ENCODE measurements around the gene DPPA5.
A peak's percentile ranks its signal among the peaks of the same experiment; 100 is the strongest.

Gene DPPA5

DNA sequence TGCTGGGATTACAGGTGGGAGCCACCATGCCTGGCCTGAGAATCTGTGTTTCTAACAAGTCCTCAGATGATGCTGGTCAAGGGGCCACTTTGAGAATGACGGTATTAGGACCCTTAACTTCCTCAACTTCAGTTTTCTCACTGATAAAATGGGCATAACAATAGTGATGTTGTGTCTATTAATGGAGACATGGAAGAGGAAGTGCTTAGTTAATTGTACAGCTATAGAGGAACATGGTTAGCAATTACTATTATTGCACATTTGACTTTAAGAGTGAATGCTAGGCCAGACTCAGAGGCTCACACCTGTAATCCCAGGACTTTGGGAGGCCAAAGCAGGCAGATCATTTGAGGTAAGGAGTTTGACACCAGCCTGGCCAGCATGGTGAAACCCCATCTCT lies 12.7 kb downstream of the DPPA5 start:
- no peak for TF ChIP-seq HDGF (IDR thresholded peaks at IDR 0.05; ENCODE audit: borderline replicate concordance)
- TF ChIP-seq SP1 (IDR thresholded peaks at IDR 0.05), result no peak
- no peak for TF ChIP-seq BHLHE40 (IDR thresholded peaks at IDR 0.05; ENCODE audit: borderline replicate concordance)
- no peak for TF ChIP-seq FOXK2 (IDR thresholded peaks at IDR 0.05)
- TF ChIP-seq SUZ12 (IDR thresholded peaks at IDR 0.05), result no peak
- no peak for TF ChIP-seq FOXM1 (IDR thresholded peaks at IDR 0.05; ENCODE audit: borderline replicate concordance)
- DNase-seq (ENCODE audit: extremely low spot score), result no peak
- CTCF ChIA-PET, result no interaction called here
- POLR2A ChIA-PET, result no interaction called here

GRCh38 chr6:73340048-73340447 lies 14.0 kb downstream of the DPPA5 start:
- TF ChIP-seq PKNOX1 (IDR thresholded peaks at IDR 0.05), result no peak
- TF ChIP-seq NFRKB (IDR thresholded peaks at IDR 0.05), result no peak
- TF ChIP-seq TARDBP (IDR thresholded peaks at IDR 0.05), result no peak
- no peak for TF ChIP-seq ZNF384 (IDR thresholded peaks at IDR 0.05)
- TF ChIP-seq SP1 (IDR thresholded peaks at IDR 0.05), result no peak
- TF ChIP-seq ARNT (IDR thresholded peaks at IDR 0.05), result no peak
- TF ChIP-seq FOXM1 (IDR thresholded peaks at IDR 0.05; ENCODE audit: borderline replicate concordance), result no peak
- no peak for TF ChIP-seq FOXK2 (IDR thresholded peaks at IDR 0.05)
- no peak for TF ChIP-seq FOXA1 (IDR thresholded peaks at IDR 0.05)
- no peak for TF ChIP-seq ELF4 (IDR thresholded peaks at IDR 0.05)
- TF ChIP-seq SUZ12 (IDR thresholded peaks at IDR 0.05), result no peak
- CTCF ChIA-PET, result interaction anchor here (0.6 kb wide), 1 partner anchor 12 kb away, joined by 3 read pairs; no protein-coding TSS in a partner anchor
- POLR2A ChIA-PET, result no interaction called here
- DNase-seq (ENCODE audit: extremely low spot score), result no peak

DNA sequence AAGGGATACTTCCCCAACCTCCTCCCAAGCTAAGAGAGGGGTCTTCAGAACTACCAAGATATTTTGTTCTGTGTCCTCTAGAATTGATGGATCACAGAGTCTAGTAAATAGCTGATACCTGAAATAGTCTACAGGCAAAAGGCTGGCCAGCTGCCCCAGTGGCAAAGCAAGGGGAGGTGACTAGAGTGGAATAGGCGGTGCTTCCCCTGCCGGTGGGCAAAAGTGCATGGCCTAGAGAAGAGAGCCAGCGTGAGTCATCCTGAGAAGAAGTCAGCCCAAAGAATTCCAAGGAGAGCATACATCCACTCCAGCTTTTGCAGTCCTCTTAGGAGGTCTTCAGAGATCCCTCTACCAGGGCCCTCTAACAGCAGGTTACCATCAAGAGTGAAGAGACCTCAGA lies 14.7 kb downstream of the DPPA5 start:
- POLR2A ChIA-PET, result interaction anchor here (1.3 kb wide), 1 partner anchor 30 kb away, joined by 4 read pairs; no protein-coding TSS in a partner anchor
- CTCF ChIA-PET, result interaction anchor here (0.6 to 1.3 kb wide), 2 partner anchors 12 to 13 kb away, joined by 3 to 5 read pairs; no protein-coding TSS in a partner anchor
- peak; percentile 20 for DNase-seq (ENCODE audit: extremely low spot score)
- TF ChIP-seq TARDBP (IDR thresholded peaks at IDR 0.05) (no peak), HDGF (IDR thresholded peaks at IDR 0.05; ENCODE audit: borderline replicate concordance) (no peak), SP1 (IDR thresholded peaks at IDR 0.05) (no peak), CTBP1 (IDR thresholded peaks at IDR 0.05; ENCODE audit: borderline replicate concordance) (no peak), L3MBTL2 (conservative IDR thresholded peaks at IDR 0.05) (no peak), NFRKB (IDR thresholded peaks at IDR 0.05) (no peak), ARNT (IDR thresholded peaks at IDR 0.05) (no peak), PKNOX1 (IDR thresholded peaks at IDR 0.05) (no peak)

DNA sequence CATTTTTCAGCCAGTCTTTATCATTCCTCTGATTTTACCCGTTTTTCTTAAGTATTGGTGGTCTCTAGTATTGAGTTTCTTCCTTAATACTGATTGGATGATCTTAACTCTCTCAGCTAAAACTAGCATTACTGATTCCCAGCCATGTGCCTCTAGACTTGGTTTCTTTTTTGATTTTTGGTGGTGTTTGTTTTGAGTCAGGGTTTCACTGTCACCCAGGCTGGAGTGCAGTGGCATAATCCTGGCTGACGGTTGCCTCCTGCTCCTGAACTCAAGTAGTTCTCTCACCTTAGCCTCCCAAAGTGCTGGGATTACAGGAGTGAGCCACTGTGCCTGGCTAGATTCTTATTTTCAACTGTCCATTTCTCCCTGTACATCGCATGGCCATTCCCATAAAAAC lies 24.9 kb downstream of the DPPA5 start:
- TF ChIP-seq HDGF (IDR thresholded peaks at IDR 0.05; ENCODE audit: borderline replicate concordance), result no peak
- no peak for TF ChIP-seq BHLHE40 (IDR thresholded peaks at IDR 0.05; ENCODE audit: borderline replicate concordance)
- no peak for TF ChIP-seq ZNF384 (IDR thresholded peaks at IDR 0.05)
- TF ChIP-seq ARNT (IDR thresholded peaks at IDR 0.05), result no peak
- TF ChIP-seq TARDBP (IDR thresholded peaks at IDR 0.05), result no peak
- TF ChIP-seq FOXK2 (IDR thresholded peaks at IDR 0.05), result no peak
- TF ChIP-seq LEF1 (IDR thresholded peaks at IDR 0.05; ENCODE audit: borderline replicate concordance), result no peak
- TF ChIP-seq CTBP1 (IDR thresholded peaks at IDR 0.05; ENCODE audit: borderline replicate concordance), result no peak
- no peak for TF ChIP-seq NFRKB (IDR thresholded peaks at IDR 0.05)
- TF ChIP-seq ELF4 (IDR thresholded peaks at IDR 0.05), result no peak
- no peak for TF ChIP-seq L3MBTL2 (conservative IDR thresholded peaks at IDR 0.05)
- CTCF ChIA-PET, result interaction anchor here (0.6 to 1.5 kb wide), 3 partner anchors 9 to 21 kb away, joined by 3 to 6 read pairs (median 5); no protein-coding TSS in a partner anchor
- no peak for DNase-seq (ENCODE audit: extremely low spot score)
- POLR2A ChIA-PET, result interaction anchor here (1.1 kb wide), 1 partner anchor 14 kb away, joined by 3 read pairs; no protein-coding TSS in a partner anchor

- no peak for DNase-seq (ENCODE audit: extremely low spot score)
- ChIA-PET CTCF (interaction anchor here (0.6 to 2.4 kb wide), 6 partner anchors 10 to 67 kb away, joined by 3 to 8 read pairs (median 4); no protein-coding TSS in a partner anchor), POLR2A (interaction anchor here (1.1 kb wide), 1 partner anchor 14 kb away, joined by 3 read pairs; no protein-coding TSS in a partner anchor)
- no peak for TF ChIP-seq ZNF384 (IDR thresholded peaks at IDR 0.05)
- TF ChIP-seq L3MBTL2 (conservative IDR thresholded peaks at IDR 0.05), result no peak
- no peak for TF ChIP-seq ARNT (IDR thresholded peaks at IDR 0.05)
- TF ChIP-seq PKNOX1 (IDR thresholded peaks at IDR 0.05), result no peak
- TF ChIP-seq SUZ12 (IDR thresholded peaks at IDR 0.05), result no peak
These were observed 25.3 kb downstream of the DPPA5 start for GRCh38 chr6:73328790-73329189.

GRCh38 chr6:73325656-73326055 lies 28.4 kb downstream of the DPPA5 start:
- TF ChIP-seq ZNF384 (IDR thresholded peaks at IDR 0.05) (no peak), ARNT (IDR thresholded peaks at IDR 0.05) (no peak), FOXK2 (IDR thresholded peaks at IDR 0.05) (no peak), HDGF (IDR thresholded peaks at IDR 0.05; ENCODE audit: borderline replicate concordance) (no peak), L3MBTL2 (conservative IDR thresholded peaks at IDR 0.05) (no peak), FOXM1 (IDR thresholded peaks at IDR 0.05; ENCODE audit: borderline replicate concordance) (no peak)
- ChIA-PET POLR2A (no interaction called here), CTCF (interaction anchor here (0.7 kb wide), 1 partner anchor 77 kb away, joined by 3 read pairs; no protein-coding TSS in a partner anchor)
- no peak for DNase-seq (ENCODE audit: extremely low spot score)

GRCh38 chr6:73323323-73323722 lies 30.8 kb downstream of the DPPA5 start:
- ChIA-PET CTCF (interaction anchor here (0.6 kb wide), 1 partner anchor 94 kb away, joined by 3 read pairs; no protein-coding TSS in a partner anchor), POLR2A (interaction anchor here (0.6 kb wide), 1 partner anchor 61 kb away, joined by 3 read pairs; the partner anchor contains the start of gene KHDC1)
- DNase-seq (ENCODE audit: extremely low spot score), result no peak
- TF ChIP-seq FOXM1 (IDR thresholded peaks at IDR 0.05; ENCODE audit: borderline replicate concordance), result no peak
- no peak for TF ChIP-seq PKNOX1 (IDR thresholded peaks at IDR 0.05)
- TF ChIP-seq ELF4 (IDR thresholded peaks at IDR 0.05), result no peak

Data from HEK293T (cell line).